Gastrocnemius medialis (tissue), 4 donors: ENCODE measurements around the gene JAKMIP1. TPM values are rescaled to one million over a fixed set of nuclear protein-coding genes. Genes with fewer than 3 reads are reported as not detected.

Source experiments
- ATAC-seq, 2 donors: fragments of 150-250 bp; one replicate each; pipeline ENCODE4 v1.9.1; 2016
- DNase-seq, 2 donors: peaks; one replicate each; pipeline ENCODE4 v3.0.0-alpha.2; 2019
- H3K27ac ChIP-seq, 4 donors: fragments of 200-600 bp; sonication (generic); 1 replicate in 1 of 4; 2 replicates in 3 of 4; pipeline ENCODE4 v1.5.1; 2016 to 2018; ENCODE audit warnings: mild to moderate bottlenecking in 2 of 4, moderate library complexity in 1 of 4
- H3K27me3 ChIP-seq, 3 donors: fragments of 200-600 bp; sonication (generic) in 2 of 3; 1 replicate in 1 of 3; 2 replicates in 2 of 3; pipeline versions ENCODE4 v1.5.1 to v1.6.0; 2016 to 2019; ENCODE audit warnings: mild to moderate bottlenecking in 1 of 3, moderate library complexity in 1 of 3
- H3K36me3 ChIP-seq, 2 donors: fragments of 200-600 bp; sonication (generic) in 1 of 2; one replicate each; pipeline ENCODE4 v1.5.1; 2017 to 2018
- H3K4me1 ChIP-seq, 2 donors: fragments of 200-600 bp; sonication (generic) in 1 of 2; one replicate each; pipeline ENCODE4 v1.5.1; 2016 to 2017; ENCODE audit warnings: mild to moderate bottlenecking in 2 of 2
- H3K4me3 ChIP-seq, 4 donors: fragments of 200-600 bp; sonication (generic) in 3 of 4; 1 replicate in 1 of 4; 2 replicates in 3 of 4; pipeline ENCODE4 v1.5.1; 2016 to 2019; ENCODE audit warnings: mild to moderate bottlenecking in 2 of 4
- H3K9me3 ChIP-seq, 3 donors: fragments of 200-600 bp; sonication (generic) in 2 of 3; 1 replicate in 1 of 3; 2 replicates in 2 of 3; pipeline ENCODE4 v1.5.1; 2016 to 2019
- CTCF ChIP-seq, 5 experiments: fragments of 450-650 bp in 3 of 5; fragments of 200-600 bp in 2 of 5; sonication (generic) in 2 of 5; IDR thresholded peaks in 4 of 5; conservative IDR thresholded peaks in 1 of 5; 1 replicate in 4 of 5; 2 replicates in 1 of 5; pipeline ENCODE4 v1.5.1; 2016 to 2019; ENCODE audit warnings: antibody characterized with exemption in 5 of 5, mild to moderate bottlenecking in 3 of 5, moderate library complexity in 3 of 5
- POLR2A ChIP-seq, 2 donors: fragments of 450-650 bp; IDR thresholded peaks; one replicate each; pipeline ENCODE4 v1.6.1; 2017; ENCODE audit warnings: antibody characterized with exemption in 2 of 2, mild to moderate bottlenecking in 2 of 2, moderate library complexity in 2 of 2
- in situ Hi-C, 4 donors: fragments of 200-750 bp; cut with MboI; loops; one replicate each; pipeline versions ENCODE4 v1.15.0 to v1.8.0; 2017; ENCODE audit warnings: low sequenced_read_pairs in 4 of 4
- intact Hi-C: fragments of 100-400 bp; cut with DNase I; formaldehyde crosslinking; loops from one replicate; pipeline ENCODE4 v1.15.1; 2023; ENCODE audit warnings: low total_unique reads
- total RNA-seq, 4 donors: library from RNA; depleted of rRNA; stranded (reverse); fragments of >200 nt; gene quantifications; one replicate each; pipeline versions ENCODE4 v1.1.0 to v1.2.3, GENCODE V29; 2016

JAKMIP1 gene
- total RNA-seq, 4 donors from 2014 or later: 0.62 TPM; not detected in 3

- in situ Hi-C loops (no loop called here), intact Hi-C loops (no loop called here)
These were observed 198.5 kb downstream of the JAKMIP1 start for GRCh38 chr4:6001680-6002491.

GRCh38 chr4:5999830-6000365 lies 200.5 kb downstream of the JAKMIP1 start:
- intact Hi-C loops (loop anchor here (10.0 kb wide), 1 partner anchor 325 kb away; no protein-coding TSS in a partner anchor), in situ Hi-C loops (no loop called here)
- TF ChIP-seq CTCF (IDR thresholded peaks at IDR 0.05 in 4 of 5, conservative IDR thresholded peaks at IDR 0.05 in 1 of 5) (no peak), POLR2A (IDR thresholded peaks at IDR 0.05) (no peak)
- Histone ChIP-seq H3K4me1 (no peaks in the 10 kb centered on the region), H3K27ac (no peak overlapping the region), H3K27me3 (peaks cover 0 to 3% (median 0%) of the 10 kb centered on the region in 3 donors), H3K36me3 (no peaks in the 10 kb centered on the region), H3K9me3 (no peaks in the 10 kb centered on the region), H3K4me3 (no peak overlapping the region)
- DNase-seq: no peak
- no peak for ATAC-seq

More at GRCh38 chr4:6001680-6002491, 198.5 kb downstream of the JAKMIP1 start:
- TF ChIP-seq CTCF (IDR thresholded peaks at IDR 0.05 in 4 of 5, conservative IDR thresholded peaks at IDR 0.05 in 1 of 5) (no peak), POLR2A (IDR thresholded peaks at IDR 0.05) (no peak)
- no peaks in the 10 kb centered on the region for H3K9me3 ChIP-seq
- no peak overlapping the region for H3K27ac ChIP-seq
- no peak overlapping the region for H3K4me3 ChIP-seq
- H3K36me3 ChIP-seq: no peaks in the 10 kb centered on the region
- H3K27me3 ChIP-seq: peaks cover 0 to 8% (median 3%) of the 10 kb centered on the region in 3 donors
- ATAC-seq: no peak
- no peak for DNase-seq
- no peaks in the 10 kb centered on the region for H3K4me1 ChIP-seq

DNA sequence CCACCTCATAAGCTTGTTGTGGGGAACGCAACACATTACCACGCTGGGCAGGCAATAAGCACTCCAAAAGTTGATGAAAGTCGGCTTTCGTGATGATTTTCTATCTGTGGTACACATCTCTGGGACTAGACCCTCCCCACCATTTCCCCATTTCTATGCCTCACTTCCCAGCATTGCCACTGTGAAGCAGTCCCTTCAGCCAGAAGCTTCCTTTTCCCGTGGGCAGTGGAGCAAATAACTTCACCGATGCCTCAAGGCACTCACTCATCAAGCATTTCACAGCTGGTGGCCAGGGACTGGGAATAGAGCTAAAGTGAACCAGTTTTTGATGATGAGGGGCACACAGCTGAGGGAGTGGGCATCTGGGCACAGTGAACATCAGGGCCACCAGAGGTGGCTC lies 201.0 kb downstream of the JAKMIP1 start:
- DNase-seq: no peak
- in situ Hi-C loops (no loop called here), intact Hi-C loops (loop anchor here (10.0 kb wide), 1 partner anchor 325 kb away; no protein-coding TSS in a partner anchor)
- Histone ChIP-seq H3K36me3 (no peaks in the 10 kb centered on the region), H3K4me3 (no peak overlapping the region), H3K27me3 (peaks cover 0 to 3% (median 0%) of the 10 kb centered on the region in 3 donors), H3K4me1 (no peaks in the 10 kb centered on the region), H3K9me3 (no peaks in the 10 kb centered on the region), H3K27ac (no peak overlapping the region)
- ATAC-seq: no peak
- TF ChIP-seq CTCF (IDR thresholded peaks at IDR 0.05 in 4 of 5, conservative IDR thresholded peaks at IDR 0.05 in 1 of 5) (no peak), POLR2A (IDR thresholded peaks at IDR 0.05) (no peak)

DNA sequence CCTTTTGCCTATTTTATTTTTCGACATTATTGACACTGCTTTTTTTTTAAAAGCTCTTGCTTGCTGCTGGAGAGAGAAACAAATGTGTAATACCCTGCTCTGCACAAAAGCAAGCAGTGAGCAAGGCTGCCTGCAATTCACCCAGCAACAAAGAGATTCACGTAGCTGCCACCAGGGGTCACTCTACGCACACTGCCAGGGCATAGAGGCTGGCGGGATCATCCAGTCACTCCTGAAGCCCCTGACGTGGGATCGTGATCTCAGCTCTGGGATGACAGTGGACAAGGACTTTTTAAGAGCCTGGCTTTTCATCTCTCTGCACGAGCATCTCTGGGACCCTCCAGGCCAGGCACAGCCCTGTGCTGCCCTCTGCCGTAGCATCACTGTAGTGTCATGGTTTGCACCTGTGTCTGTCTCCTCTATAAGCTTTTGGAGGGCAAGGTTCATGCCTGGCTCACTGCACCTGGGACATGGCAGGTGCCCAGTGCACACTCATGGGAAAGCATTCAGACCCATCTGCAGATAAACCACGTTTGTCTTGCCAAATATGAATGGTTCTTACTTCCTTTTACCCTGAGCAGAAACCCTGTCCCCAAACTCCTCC lies 201.9 kb downstream of the JAKMIP1 start:
- DNase-seq: no peak

More for the DNA sequence above, 201.9 kb downstream of the JAKMIP1 start:
- in situ Hi-C loops (no loop called here), intact Hi-C loops (loop anchor here (10.0 kb wide), 1 partner anchor 326 kb away; no protein-coding TSS in a partner anchor)
- peaks cover 0 to 3% (median 0%) of the 10 kb centered on the region in 3 donors for H3K27me3 ChIP-seq
- H3K4me1 ChIP-seq: no peaks in the 10 kb centered on the region
- H3K27ac ChIP-seq: no peak overlapping the region
- H3K9me3 ChIP-seq: no peaks in the 10 kb centered on the region
- TF ChIP-seq CTCF (IDR thresholded peaks at IDR 0.05 in 4 of 5, conservative IDR thresholded peaks at IDR 0.05 in 1 of 5) (peak in 4 of 5 experiments; percentile 42 to 69 (median 57)), POLR2A (IDR thresholded peaks at IDR 0.05) (no peak)
- no peak overlapping the region for H3K4me3 ChIP-seq
- ATAC-seq: no peak
- H3K36me3 ChIP-seq: no peaks in the 10 kb centered on the region
